ES-I3 (cell line): ENCODE measurements around the gene PCLO.
"Not testable (repeated sequence)": the region's sequence is repeated elsewhere in the genome, so short reads cannot be mapped to it uniquely, and the experiment has no call there.

ENCODE experiments used
- H3K36me3 ChIP-seq: 2 replicates; pipeline ENCODE4 v1.6.1; 2013; ENCODE audit warnings: mild to moderate bottlenecking, low read length, control low read depth, moderate library complexity; ENCODE audit not compliant: insufficient read depth
- H3K4me1 ChIP-seq: 2 replicates; pipeline ENCODE4 v1.6.1; 2013; ENCODE audit warnings: mild to moderate bottlenecking, control low read depth, low read length; ENCODE audit not compliant: insufficient read depth
- H3K9ac ChIP-seq: 2 replicates; pipeline ENCODE4 v1.6.1; 2013; ENCODE audit warnings: low read depth, mild to moderate bottlenecking, low read length, moderate library complexity
- H3K9me3 ChIP-seq: 2 replicates; pipeline ENCODE4 v1.6.1; 2013; ENCODE audit warnings: mild to moderate bottlenecking, low read length, moderate library complexity; ENCODE audit not compliant: control insufficient read depth, insufficient read depth

Gene PCLO

GRCh38 chr7:82945056-82945455 is 217.6 kb downstream of the PCLO start:
- H3K4me1 ChIP-seq: no peaks in the 10 kb centered on the region
- H3K9ac ChIP-seq: no peak overlapping the region
- no peaks in the 10 kb centered on the region for H3K9me3 ChIP-seq
- no peaks in the 10 kb centered on the region for H3K36me3 ChIP-seq

- no peaks in the 10 kb centered on the region for H3K9me3 ChIP-seq
- no peak overlapping the region for H3K9ac ChIP-seq
- no peaks in the 10 kb centered on the region for H3K4me1 ChIP-seq
- H3K36me3 ChIP-seq: no peaks in the 10 kb centered on the region
Observed at GRCh38 chr7:82932516-82932915, 230.2 kb downstream of the PCLO start.

GRCh38 chr7:82926477-82926876 is 236.2 kb downstream of the PCLO start:
- no peaks in the 10 kb centered on the region for H3K9me3 ChIP-seq
- no peaks in the 10 kb centered on the region for H3K36me3 ChIP-seq
- H3K4me1 ChIP-seq: no peaks in the 10 kb centered on the region

GRCh38 chr7:82925331-82925730 is 237.4 kb downstream of the PCLO start:
- Histone ChIP-seq H3K9me3 (no peaks in the 10 kb centered on the region), H3K4me1 (no peaks in the 10 kb centered on the region), H3K36me3 (no peaks in the 10 kb centered on the region), H3K9ac (no peak overlapping the region)

More at GRCh38 chr7:82926477-82926876, 236.2 kb downstream of the PCLO start:
- H3K9ac ChIP-seq: no peak overlapping the region; the same call in 1 of the 2 replicates

GRCh38 chr7:82906502-82906901 is 256.2 kb downstream of the PCLO start:
- H3K9me3 ChIP-seq: no peaks in the 10 kb centered on the region
- H3K9ac ChIP-seq: no peak overlapping the region
- no peaks in the 10 kb centered on the region for H3K36me3 ChIP-seq
- no peaks in the 10 kb centered on the region for H3K4me1 ChIP-seq

DNA sequence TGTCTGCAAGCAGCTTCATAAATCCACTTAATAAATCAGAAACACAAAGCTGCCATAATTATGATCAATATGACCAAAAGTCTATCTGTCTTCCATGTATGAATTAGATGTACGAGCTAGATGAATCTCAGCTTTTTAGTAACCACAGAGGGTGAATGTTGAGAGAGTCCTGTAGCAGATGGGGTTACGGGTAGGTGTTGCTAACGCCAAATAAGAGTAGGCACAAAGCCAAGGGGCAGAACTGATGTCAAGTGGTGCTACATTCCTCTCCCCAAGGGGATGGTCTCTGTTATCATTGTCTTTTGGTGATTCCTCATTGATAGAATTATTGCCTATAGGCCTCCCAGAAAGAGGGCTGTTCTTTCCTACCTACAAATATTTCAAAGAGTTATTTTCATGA is 257.8 kb downstream of the PCLO start:
- Histone ChIP-seq H3K36me3 (no peaks in the 10 kb centered on the region), H3K9me3 (no peaks in the 10 kb centered on the region), H3K9ac (no peak overlapping the region), H3K4me1 (no peaks in the 10 kb centered on the region)

- H3K4me1 ChIP-seq, H3K36me3 ChIP-seq, H3K9me3 ChIP-seq, H3K9ac ChIP-seq: not testable (repeated sequence)
Observed at GRCh38 chr7:82901098-82901497, 261.6 kb downstream of the PCLO start.

GRCh38 chr7:82897500-82897899 is 265.2 kb downstream of the PCLO start:
- Histone ChIP-seq H3K36me3 (no peaks in the 10 kb centered on the region), H3K4me1 (no peaks in the 10 kb centered on the region), H3K9me3 (no peaks in the 10 kb centered on the region), H3K9ac (no peak overlapping the region)

DNA sequence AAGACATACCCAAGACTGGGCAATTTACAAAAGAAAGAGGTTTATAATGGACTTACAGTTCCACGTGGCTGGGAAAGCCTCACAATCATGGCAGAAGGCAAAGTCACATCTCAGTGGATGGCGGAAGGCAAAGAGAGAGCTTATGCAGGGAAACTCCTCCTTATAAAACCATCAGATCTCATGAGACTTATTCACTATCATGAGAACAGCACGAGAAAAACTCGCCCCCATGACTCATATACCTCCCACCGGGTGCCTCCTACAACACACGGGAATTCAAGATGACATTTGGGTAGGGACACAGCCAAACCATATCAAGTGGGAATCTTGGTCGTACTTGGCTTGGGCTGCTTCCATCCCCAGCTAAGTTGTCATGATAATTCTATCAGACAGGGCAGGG is 268.3 kb downstream of the PCLO start:
- H3K4me1 ChIP-seq, H3K36me3 ChIP-seq, H3K9ac ChIP-seq: not testable (repeated sequence)

DNA sequence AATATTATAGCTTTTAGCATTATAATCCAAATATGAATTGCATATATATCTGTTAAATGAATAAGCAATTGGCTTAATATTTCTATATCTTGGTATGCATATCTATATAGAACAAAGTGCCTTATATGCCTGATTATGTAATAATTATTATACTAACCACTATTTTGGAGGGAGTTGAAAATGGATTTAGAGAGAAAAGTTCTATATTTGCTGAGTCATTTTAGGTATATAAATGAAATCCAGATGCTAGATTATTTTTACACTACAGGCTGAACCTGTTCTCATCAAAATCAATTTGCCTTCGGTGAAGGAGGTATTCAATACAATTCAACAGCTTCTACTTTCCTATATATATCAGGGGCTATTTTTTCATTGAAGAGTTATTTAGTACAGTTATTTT is 276.4 kb downstream of the PCLO start:
- H3K9ac ChIP-seq: no peak overlapping the region
- no peaks in the 10 kb centered on the region for H3K4me1 ChIP-seq
- H3K9me3 ChIP-seq: no peaks in the 10 kb centered on the region
- H3K36me3 ChIP-seq: no peaks in the 10 kb centered on the region

More for the DNA sequence above, 268.3 kb downstream of the PCLO start:
- H3K9me3 ChIP-seq: not testable (repeated sequence)

DNA sequence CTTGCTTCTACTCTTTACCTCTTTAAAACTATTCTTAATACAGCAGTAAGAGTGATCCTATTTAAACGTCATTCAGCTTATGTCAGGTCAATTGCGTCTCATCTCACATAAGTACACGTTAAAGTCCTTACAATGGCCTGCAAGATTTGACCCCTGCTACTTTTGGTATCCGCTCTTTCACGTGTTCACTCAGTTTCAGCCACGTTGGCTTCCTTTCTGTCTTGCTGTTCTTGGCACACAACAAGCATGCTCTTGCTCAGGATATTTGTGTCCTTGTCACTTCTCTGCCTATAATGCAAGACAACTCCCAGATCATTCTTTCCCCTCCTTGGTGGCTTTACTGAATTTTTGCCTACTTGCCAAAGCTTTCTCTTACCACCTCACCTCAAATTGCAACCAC is 296.8 kb downstream of the PCLO start:
- Histone ChIP-seq H3K36me3 (no peaks in the 10 kb centered on the region), H3K9me3 (no peaks in the 10 kb centered on the region), H3K4me1 (no peaks in the 10 kb centered on the region), H3K9ac (no peak overlapping the region)

- Histone ChIP-seq H3K4me1 (no peaks in the 10 kb centered on the region), H3K9ac (no peak overlapping the region), H3K9me3 (no peaks in the 10 kb centered on the region), H3K36me3 (no peaks in the 10 kb centered on the region)
Observed at GRCh38 chr7:82859106-82859850, 303.4 kb downstream of the PCLO start.

- Histone ChIP-seq H3K4me1 (no peaks in the 10 kb centered on the region), H3K9ac (no peak overlapping the region), H3K36me3 (no peaks in the 10 kb centered on the region), H3K9me3 (no peaks in the 10 kb centered on the region)
Observed at GRCh38 chr7:82851121-82851520, 311.6 kb downstream of the PCLO start.

DNA sequence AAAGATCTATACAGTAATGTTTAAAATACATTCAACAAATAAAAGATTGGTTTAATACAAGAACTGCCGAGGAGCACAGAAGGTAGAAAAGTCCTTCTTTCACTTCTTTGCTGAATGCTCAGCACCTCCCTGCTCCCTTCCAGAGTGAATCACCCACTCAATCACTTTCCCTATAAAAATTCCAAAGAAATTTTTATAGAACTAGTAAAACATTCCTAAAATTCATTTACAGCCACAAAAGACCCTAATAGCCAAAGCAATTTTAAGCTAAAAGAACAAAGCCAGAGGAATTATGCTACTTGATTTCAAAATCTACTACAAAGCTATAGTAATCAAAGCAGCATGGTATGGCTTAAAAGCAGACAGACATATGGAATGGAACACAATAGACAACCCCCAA is 320.9 kb downstream of the PCLO start:
- Histone ChIP-seq H3K9me3 (no peaks in the 10 kb centered on the region; the same call in 1 of the 2 replicates), H3K4me1 (peaks cover 5% of the 10 kb centered on the region), H3K9ac (no peak overlapping the region), H3K36me3 (no peaks in the 10 kb centered on the region)

DNA sequence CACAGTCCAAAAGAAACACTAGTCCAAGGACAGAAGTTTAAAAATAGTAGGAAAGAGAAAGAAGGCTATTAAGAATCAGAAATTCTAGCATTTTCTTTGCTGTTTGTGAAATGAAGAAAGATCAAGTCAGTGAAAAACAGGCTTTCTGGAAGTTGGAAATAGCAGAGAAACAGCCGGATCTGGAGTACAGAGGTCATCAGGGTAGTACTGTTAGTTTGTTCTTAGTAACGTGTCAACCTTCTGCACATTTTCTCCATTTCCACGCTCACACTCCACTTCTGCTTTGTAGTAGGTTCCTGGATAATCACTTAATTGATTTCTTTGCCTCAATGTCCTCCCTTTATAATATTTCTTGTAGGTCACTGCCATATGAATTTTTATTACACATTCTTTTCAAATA is 322.6 kb downstream of the PCLO start:
- H3K9me3 ChIP-seq: no peaks in the 10 kb centered on the region; the same call in 1 of the 2 replicates
- H3K9ac ChIP-seq: 0 out of 2 replicates have a peak overlapping the region, but pooled peaks have one; percentile 6
- peaks cover 5% of the 10 kb centered on the region for H3K4me1 ChIP-seq
- no peaks in the 10 kb centered on the region for H3K36me3 ChIP-seq
